ENCODE measurements around the gene AFMID. TPM values are rescaled to one million over a fixed set of nuclear protein-coding genes. Genes with fewer than 3 reads are reported as not detected.

The AFMID gene
- total and polyA plus RNA-seq, 9 donors: 32.4 to 69.5 (median 41.2) TPM

DNA sequence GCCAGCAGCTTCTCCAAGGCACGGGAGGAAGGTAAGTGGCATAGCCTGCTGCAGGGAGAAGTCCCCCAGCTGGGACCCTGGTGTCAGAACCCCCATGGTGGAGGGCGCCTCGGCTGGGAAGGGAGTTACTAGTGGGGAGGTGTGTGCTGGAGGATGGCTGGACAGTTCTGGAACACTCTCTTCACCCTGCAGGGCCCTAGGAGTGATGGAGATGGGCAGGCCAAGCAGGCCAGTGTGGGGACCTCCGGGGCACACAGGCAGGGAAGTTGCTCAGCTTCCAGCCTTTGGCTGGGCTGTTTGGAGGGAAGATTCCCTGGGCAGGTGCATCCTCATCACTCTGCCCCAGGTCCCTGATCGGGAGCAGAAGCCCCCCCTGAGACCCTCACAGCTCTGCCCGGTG lies 40.3 kb upstream of the AFMID start:
- Histone ChIP-seq H3K4me1 (ENCODE audit: insufficient read depth) (peaks cover 21% of the 10 kb centered on the region), H3K36me3 (no peaks in the 10 kb centered on the region), H3K27me3 (no peaks in the 10 kb centered on the region), H3K4me3 (no peak overlapping the region), H3K27ac (no peak overlapping the region), H3K9me3 (no peaks in the 10 kb centered on the region)
- no peak for DNase-seq
- 80 to 83% (median 81%) methylated on average over 6 of the region's 6 CpGs for WGBS, 3 donors
- intact Hi-C loops (cut with DNase I): no loop called here
- TF ChIP-seq EP300 (IDR thresholded peaks at IDR 0.05): no peak
- TF ChIP-seq, protein P1, sequence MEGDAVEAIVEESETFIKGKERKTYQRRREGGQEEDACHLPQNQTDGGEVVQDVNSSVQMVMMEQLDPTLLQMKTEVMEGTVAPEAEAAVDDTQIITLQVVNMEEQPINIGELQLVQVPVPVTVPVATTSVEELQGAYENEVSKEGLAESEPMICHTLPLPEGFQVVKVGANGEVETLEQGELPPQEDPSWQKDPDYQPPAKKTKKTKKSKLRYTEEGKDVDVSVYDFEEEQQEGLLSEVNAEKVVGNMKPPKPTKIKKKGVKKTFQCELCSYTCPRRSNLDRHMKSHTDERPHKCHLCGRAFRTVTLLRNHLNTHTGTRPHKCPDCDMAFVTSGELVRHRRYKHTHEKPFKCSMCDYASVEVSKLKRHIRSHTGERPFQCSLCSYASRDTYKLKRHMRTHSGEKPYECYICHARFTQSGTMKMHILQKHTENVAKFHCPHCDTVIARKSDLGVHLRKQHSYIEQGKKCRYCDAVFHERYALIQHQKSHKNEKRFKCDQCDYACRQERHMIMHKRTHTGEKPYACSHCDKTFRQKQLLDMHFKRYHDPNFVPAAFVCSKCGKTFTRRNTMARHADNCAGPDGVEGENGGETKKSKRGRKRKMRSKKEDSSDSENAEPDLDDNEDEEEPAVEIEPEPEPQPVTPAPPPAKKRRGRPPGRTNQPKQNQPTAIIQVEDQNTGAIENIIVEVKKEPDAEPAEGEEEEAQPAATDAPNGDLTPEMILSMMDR (IDR thresholded peaks at IDR 0.05): no peak
- no peak for TF ChIP-seq POLR2A (IDR thresholded peaks at IDR 0.05)

DNA sequence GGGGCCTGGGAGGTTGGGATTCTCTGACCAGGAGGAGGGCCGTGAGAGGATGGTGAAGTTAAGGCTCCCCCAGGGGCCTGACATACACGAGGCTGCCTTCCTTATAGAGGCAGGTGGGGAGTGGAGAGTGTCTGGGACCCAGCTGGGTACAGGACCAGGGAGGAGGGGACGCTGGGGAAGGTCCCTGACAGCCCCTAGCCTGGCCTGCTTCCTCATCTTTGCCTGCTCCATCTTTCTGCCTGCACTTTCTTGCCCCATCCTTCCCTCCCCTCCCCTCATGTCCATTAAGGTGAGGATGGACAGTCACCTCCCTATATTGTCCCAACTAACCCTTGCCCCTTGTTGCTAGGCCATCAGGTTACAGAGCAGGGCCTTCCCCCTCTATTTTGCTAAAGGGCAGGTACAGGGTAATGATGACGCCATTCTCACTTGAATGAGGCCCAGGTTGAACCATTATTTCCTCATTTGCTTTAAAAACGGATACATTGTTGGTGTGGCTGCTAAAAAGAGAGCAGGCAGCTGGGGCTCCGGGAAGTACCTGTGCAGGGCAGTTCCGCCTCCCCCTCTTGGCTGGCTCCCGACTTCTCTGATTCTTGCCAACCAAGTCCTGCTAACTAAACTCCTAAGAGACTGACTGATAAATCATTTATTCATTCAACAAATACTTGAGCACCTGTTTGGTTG lies 39.7 kb upstream of the AFMID start:
- no peak overlapping the region for H3K27ac ChIP-seq
- 81 to 83% (median 83%) methylated on average over 8 of the region's 8 CpGs for WGBS, 3 donors
- no peaks in the 10 kb centered on the region for H3K27me3 ChIP-seq
- DNase-seq: no peak
- no peaks in the 10 kb centered on the region for H3K9me3 ChIP-seq
- intact Hi-C loops (cut with DNase I): no loop called here
- no peak overlapping the region for H3K4me3 ChIP-seq
- peaks cover 21% of the 10 kb centered on the region for H3K4me1 ChIP-seq (ENCODE audit: insufficient read depth)
- no peaks in the 10 kb centered on the region for H3K36me3 ChIP-seq
- TF ChIP-seq POLR2A (IDR thresholded peaks at IDR 0.05): no peak
- TF ChIP-seq EP300 (IDR thresholded peaks at IDR 0.05): no peak
- TF ChIP-seq, protein P1 (IDR thresholded peaks at IDR 0.05): no peak

- no peak for DNase-seq
- WGBS, 3 donors: 74 to 78% (median 75%) methylated on average over 14 of the region's 14 CpGs
- Histone ChIP-seq H3K27me3 (no peaks in the 10 kb centered on the region), H3K9me3 (no peaks in the 10 kb centered on the region), H3K27ac (no peak overlapping the region), H3K36me3 (no peaks in the 10 kb centered on the region), H3K4me1 (ENCODE audit: insufficient read depth) (peaks cover 21% of the 10 kb centered on the region), H3K4me3 (no peak overlapping the region)
- intact Hi-C loops (cut with DNase I): no loop called here
- TF ChIP-seq, protein P1 (IDR thresholded peaks at IDR 0.05): no peak
- no peak for TF ChIP-seq EP300 (IDR thresholded peaks at IDR 0.05)
- no peak for TF ChIP-seq POLR2A (IDR thresholded peaks at IDR 0.05)
Observed at GRCh38 chr17:78148286-78149016, 38.7 kb upstream of the AFMID start.

- no peaks in the 10 kb centered on the region for H3K27me3 ChIP-seq
- intact Hi-C loops (cut with DNase I): loop anchor here in 1 of 4 donors (1.0 kb wide), 1 partner anchor 33 kb away; no protein-coding TSS in a partner anchor
- TF ChIP-seq EP300 (IDR thresholded peaks at IDR 0.05) (no peak), POLR2A (IDR thresholded peaks at IDR 0.05) (no peak)
- TF ChIP-seq, protein P1 (IDR thresholded peaks at IDR 0.05): no peak
- no peak overlapping the region for H3K27ac ChIP-seq
- no peaks in the 10 kb centered on the region for H3K4me1 ChIP-seq (ENCODE audit: insufficient read depth)
- 53 to 68% (median 66%) methylated on average over 7 of the region's 7 CpGs for WGBS, 3 donors
- DNase-seq: no peak
- H3K4me3 ChIP-seq: no peak overlapping the region
- no peaks in the 10 kb centered on the region for H3K9me3 ChIP-seq
- H3K36me3 ChIP-seq: no peaks in the 10 kb centered on the region
Observed at GRCh38 chr17:78151514-78152008, 35.6 kb upstream of the AFMID start.

Data from ovary (tissue), 9 donors.